Left colon (tissue), 2 donors: ENCODE measurements around the gene WDR73. TPM values are rescaled to one million over a fixed set of nuclear protein-coding genes. Genes with fewer than 3 reads are reported as not detected.
"Not testable (repeated sequence)": the region's sequence is repeated elsewhere in the genome, so short reads cannot be mapped to it uniquely, and the experiment has no call there.

Source experiments
- ATAC-seq: fragments of 200-7000 bp; cut with Tn5 transposase; one replicate; pipeline ENCODE4 v1.9.1; 2020; ENCODE audit warnings: mild to moderate bottlenecking, moderate library complexity
- DNase-seq, 2 donors: peaks; one replicate each; pipeline ENCODE4 v3.0.0-alpha.2; 2020
- intact Hi-C, 2 donors: fragments of 100-400 bp; cut with DNase I in 1 of 2; cut with micrococcal nuclease in 1 of 2; formaldehyde crosslinking; loops; one replicate each; pipeline versions ENCODE4 v1.11.2 to v1.14.0; 2022; cut with DNase I, micrococcal nuclease
- total RNA-seq, 2 donors: library from RNA; stranded (reverse); fragmentation: NEBNext Ultra II Directional; extraction: Animal tissue kit (Norgen Biotek cat#: 25700); gene quantifications; one replicate each; pipeline ENCODE4 v1.2.1, GENCODE V29; 2021
- donor health status: DM: no; HTN: no; CAD: no.
- donor health status: DM: yes; HTN: yes; CAD: no.

WDR73 gene
- total RNA-seq, 2 donors from 2014 or later, result 17.0 to 20.5 TPM

GRCh38 chr15:84658788-84659411 is 4.8 kb upstream of the WDR73 start:
- DNase-seq (no peak), ATAC-seq (no peak)
- intact Hi-C loops, result loop anchor here (10.0 kb wide), 2 partner anchors 64 to 1076 kb away; no protein-coding TSS in a partner anchor

DNA sequence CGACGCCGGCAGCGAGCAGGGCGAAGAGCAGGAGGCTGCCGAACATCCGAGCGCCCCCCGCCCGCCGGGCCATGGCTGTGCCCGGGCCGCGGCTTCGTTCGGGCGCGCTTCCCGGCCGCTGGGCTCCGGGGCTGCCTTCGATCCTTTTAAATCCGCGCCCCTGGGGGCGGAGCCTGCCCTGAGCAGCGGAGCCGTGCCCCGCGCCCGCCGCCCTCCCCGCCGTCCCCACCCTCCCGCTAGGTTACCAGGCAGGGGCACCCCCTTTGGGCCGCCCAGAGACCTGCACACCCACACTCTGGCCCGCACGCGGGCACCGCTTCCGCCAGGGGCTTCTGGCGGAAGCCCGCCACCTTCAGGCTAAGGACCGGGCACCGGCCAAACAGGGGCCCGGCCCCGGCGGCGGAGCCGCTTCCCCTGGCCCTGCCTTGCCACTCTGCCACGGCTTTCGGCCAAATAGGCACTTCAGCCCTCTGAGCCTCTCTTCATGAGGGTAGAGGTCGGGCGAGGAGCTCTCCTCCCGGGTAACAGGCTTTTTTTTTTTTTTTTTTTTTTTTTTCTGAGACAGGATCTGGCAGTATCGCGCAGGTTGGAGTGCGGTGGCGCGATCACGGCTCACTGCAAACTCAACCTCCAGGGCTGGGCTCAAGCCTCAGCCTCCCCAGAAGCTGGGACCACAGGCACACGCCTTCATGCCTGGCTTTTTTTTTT is 4.2 kb upstream of the WDR73 start, which contains the start of gene NMB:
Gene NMB, minus strand, starts transcription at position 120 of the 708 bp plus-strand sequence. Its CDS starts 47 bp downstream, at position 73.
- DNase-seq (peak; percentile 88), ATAC-seq (peak; percentile 67)
- intact Hi-C loops, result loop anchor here (10.0 kb wide), 2 partner anchors 63 to 1077 kb away; no protein-coding TSS in a partner anchor

GRCh38 chr15:84657748-84658079 is 3.6 kb upstream of the WDR73 start:
- intact Hi-C loops, result loop anchor here (10.0 kb wide), 2 partner anchors 63 to 1077 kb away; no protein-coding TSS in a partner anchor
- no peak for DNase-seq
- no peak for ATAC-seq

- intact Hi-C loops, result loop anchor here (10.0 kb wide), 2 partner anchors 62 to 1078 kb away; no protein-coding TSS in a partner anchor
- no peak for DNase-seq
Observed at GRCh38 chr15:84656972-84657371, 2.9 kb upstream of the WDR73 start.

DNA sequence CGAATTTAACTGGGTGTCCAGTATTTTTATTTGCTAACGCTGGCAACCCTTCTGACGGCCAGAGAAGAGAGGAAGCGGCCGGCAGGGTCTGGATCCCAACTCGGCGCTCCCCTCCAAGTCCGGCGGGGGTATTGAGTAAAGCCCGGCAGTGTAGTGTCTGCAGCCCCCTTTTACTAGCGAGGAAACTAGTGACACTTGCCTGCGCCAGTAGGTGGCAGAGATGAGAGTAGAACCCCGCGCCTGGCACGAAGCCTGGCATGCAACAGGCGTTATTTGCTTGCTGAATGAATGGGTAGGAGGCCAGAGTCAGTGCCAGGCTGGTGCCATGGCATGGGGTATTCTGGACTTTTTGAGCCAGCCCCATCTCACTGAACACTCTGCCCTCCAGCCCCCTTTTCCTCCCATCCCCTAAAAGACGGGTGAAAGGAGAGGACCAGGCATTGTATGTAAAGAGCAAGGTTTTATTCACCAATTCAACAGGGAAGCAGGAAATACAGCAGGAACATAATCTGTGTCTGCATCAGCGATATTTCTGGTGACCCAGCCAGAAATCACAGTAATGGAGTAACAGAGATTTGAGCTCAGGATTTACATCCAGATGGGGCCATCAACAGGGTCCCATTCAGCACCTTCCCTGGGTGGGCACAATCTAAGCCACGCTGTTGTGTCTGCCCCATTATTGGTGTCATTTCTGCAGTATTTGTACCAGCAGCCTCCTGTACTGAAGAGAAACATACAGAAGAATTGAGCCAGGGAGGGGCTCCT is 788 bp upstream of the WDR73 start:
- intact Hi-C loops, result loop anchor here (10.0 kb wide), 2 partner anchors 60 to 1080 kb away; no protein-coding TSS in a partner anchor
- DNase-seq, result peak; percentile 84 to 88
- ATAC-seq, result peak; percentile 65

More at GRCh38 chr15:84656972-84657371, 2.9 kb upstream of the WDR73 start:
- no peak for ATAC-seq

DNA sequence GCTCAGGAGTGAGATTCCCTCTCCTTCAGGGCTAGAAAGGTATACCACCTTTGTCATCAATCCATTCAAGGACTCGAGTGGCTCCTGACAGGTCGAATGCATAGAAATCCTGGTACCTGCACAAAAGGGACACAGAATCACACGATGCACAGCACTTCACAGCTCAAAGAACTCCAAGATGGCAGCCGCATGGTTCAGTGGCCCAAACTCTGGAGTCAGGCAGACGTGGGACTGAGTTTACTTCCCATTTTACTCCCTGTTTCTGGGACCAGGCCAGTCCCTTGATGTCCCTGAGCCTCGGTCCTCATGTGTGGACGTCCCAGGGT is 536 bp downstream of the WDR73 start:
- no peak for DNase-seq
- intact Hi-C loops, result loop anchor here (10.0 kb wide), 2 partner anchors 59 to 1081 kb away; no protein-coding TSS in a partner anchor
- no peak for ATAC-seq

DNA sequence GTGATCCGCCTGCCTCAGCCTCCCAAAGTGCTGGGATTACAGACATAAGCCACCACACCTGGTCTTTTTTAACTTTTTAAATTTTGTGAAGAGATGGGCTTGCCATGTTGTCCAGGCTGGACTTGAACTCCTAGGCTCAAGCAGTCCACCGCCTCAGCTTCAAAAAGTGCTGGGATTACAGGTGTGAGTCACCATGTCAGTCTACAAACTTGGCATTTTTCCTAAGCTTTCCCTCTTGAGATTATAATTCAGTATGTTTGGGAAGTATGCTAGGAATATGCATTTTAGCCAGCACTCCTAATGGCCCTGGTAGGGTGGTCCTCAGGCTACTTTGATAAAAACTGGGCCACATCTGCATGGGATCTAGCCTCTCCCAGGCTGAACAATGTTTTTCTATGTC is 4.4 kb downstream of the WDR73 start:
- intact Hi-C loops, result loop anchor here (10.0 kb wide), 2 partner anchors 55 to 1085 kb away; no protein-coding TSS in a partner anchor
- DNase-seq (no peak), ATAC-seq (no peak)

DNA sequence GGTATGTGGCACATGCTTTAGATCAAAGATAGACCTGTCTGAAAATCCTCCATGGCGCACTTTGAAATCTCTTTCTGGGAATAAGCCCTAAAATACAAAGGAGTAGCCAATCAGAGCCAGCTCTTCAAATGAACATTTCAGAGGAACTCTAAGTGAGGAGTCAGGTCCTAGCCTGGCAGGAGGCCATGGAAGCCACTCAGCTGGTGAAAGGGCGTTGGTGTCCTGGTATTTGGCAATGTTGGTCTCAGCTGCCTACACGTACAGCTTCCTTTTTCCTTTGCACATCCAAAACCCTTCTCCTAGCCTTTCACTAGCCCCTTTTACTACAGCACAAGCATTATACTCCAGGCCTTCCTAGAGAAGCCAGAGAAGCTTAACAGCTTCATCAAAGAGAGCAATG is 5.5 kb downstream of the WDR73 start:
- ATAC-seq (no peak), DNase-seq (no peak)
- intact Hi-C loops, result no loop called here

GRCh38 chr15:84647726-84648125 is 6.4 kb downstream of the WDR73 start:
- DNase-seq (no peak), ATAC-seq (no peak)
- intact Hi-C loops, result no loop called here

GRCh38 chr15:84645997-84646396 is 8.1 kb downstream of the WDR73 start:
- DNase-seq, result no peak
- intact Hi-C loops, result no loop called here
- ATAC-seq, result no peak

GRCh38 chr15:84645496-84645895 is 8.6 kb downstream of the WDR73 start:
- ATAC-seq (peak; percentile 12), DNase-seq (no peak)
- intact Hi-C loops, result no loop called here

DNA sequence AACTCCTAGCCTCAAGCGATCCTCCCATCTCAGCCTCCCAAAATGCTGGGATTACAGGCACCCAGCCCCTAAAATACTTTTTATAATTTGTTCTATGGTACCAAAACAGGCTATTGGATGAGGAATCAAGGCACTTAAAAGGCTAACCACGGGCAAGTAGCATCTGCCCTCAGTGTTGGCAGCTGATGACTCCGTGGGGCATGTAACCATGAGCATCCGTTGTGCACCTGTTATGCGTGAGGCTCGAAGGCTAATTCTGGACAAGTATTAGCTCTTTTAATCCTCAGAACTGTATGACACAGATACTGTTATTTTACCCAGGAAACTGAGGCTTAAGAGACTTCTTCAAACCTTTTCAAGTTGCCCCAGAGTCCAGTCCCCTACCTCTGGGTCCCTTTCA is 10.2 kb downstream of the WDR73 start:
- intact Hi-C loops, result no loop called here
- no peak for ATAC-seq
- no peak for DNase-seq

- DNase-seq, intact Hi-C loops, ATAC-seq: not testable (repeated sequence)
Observed at GRCh38 chr15:84642640-84643039, 11.4 kb downstream of the WDR73 start.

- ATAC-seq, intact Hi-C loops: not testable (repeated sequence)
Observed at GRCh38 chr15:84641871-84642270, 12.2 kb downstream of the WDR73 start.

DNA sequence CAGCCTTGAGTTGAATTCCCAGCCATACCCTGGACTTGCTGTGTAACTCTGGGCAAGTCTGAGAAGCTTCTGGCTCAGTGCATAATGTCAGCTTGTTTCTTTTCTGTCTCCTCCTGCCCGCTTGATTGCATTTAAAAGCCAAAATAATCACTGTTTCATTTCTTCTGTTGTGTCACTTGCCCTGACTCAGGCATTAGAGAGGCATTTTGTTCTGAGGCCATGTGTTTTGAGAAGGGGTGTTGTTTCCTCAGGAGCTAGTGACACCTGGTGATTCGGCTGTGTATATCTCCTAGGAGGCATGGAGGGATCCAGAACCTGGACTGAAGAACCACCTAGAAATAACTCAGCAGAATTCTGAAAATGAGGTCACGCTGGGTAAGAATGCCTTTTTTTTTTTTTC is 16.0 kb downstream of the WDR73 start:
- DNase-seq (no peak), ATAC-seq (no peak)

More at GRCh38 chr15:84641871-84642270, 12.2 kb downstream of the WDR73 start:
- DNase-seq, result not testable (repeated sequence)

DNA sequence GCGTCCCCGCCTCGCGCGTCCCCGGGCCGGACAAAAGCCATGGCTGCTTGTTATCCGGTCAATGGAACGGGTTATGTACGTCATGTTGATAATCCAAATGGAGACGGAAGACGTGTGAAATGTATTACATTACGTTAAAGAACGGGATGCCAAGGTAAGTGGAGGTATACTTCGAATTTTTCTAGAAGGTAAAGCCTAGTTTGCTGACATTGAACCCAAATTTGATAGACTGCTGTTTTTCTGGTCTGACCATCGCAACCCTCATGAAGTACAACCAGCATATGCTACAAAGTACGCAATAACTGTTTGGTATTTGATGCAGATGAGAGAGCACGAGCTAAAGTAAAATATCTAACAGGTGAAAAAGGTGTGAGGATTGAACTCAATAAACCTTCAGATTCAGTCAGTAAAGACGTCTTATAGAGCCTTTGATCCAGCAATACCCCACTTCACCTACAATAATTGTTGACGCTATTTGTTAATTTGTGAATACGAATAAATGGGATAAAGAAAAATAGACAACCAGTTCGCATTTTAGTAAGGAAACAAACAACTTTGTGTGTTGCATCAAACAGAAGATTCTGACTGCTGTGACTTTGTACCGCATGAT is 19.8 kb downstream of the WDR73 start:
- intact Hi-C loops, result no loop called here
- ATAC-seq, result no peak
- DNase-seq, result no peak

More for the DNA sequence above, 16.0 kb downstream of the WDR73 start:
- intact Hi-C loops, result no loop called here

DNA sequence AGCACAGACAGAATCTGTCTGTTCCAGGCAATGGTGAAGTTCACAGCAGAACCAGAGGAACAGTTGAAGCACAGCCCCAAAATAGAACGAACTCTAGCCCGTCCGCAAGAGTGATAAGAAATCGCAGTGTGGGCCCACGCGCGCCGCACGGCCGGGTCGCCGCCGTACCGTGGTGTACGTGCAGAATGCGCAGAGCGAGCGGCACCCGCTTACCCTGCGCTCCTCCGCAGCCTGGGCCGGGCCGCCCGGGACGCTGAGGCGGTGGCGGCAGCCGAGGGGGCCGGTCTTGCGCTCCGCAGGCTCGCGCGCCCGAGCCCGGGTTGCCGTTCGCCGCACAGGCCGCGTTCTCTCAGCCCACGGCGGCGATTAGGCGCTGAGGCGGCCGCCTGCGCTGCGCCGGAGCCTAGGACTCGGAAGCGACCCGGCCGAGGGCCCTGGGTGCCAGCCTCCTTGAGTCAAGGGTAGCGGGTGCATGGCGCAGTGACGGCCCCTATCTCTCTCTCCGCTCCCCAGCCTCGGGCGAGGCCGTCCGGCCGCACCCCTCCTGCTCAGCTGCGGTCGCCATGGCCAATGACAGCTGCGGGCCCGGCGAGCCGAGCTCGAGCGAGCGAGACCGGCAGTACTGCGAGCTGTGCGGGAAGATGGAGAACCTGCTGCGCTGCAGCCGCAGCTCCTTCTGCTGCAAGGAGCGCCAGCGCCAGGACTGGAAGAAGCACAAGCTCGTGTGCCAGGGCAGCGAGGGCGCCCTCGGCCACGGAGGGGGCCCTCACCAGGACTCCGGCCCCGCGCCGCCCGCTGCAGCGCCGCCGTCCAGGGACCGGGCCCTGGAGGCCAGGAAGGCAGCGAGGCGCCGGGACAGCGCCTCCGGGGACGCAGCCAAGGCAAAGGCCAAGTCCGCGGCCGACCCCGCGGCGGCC is 20.5 kb downstream of the WDR73 start:
- intact Hi-C loops, result no loop called here
- peak; percentile 67 to 82 for DNase-seq
- ATAC-seq, result peak; percentile 79

GRCh38 chr15:84631706-84632272 is 22.3 kb downstream of the WDR73 start:
- ATAC-seq (no peak), DNase-seq (no peak)
- intact Hi-C loops, result no loop called here
